Right atrium auricular region (tissue), 2 donors: ENCODE measurements around the gene GDPD5. TPM values are rescaled to one million over a fixed set of nuclear protein-coding genes. Genes with fewer than 3 reads are reported as not detected.

ENCODE experiments used
- DNase-seq: peaks from one replicate; pipeline ENCODE4 v3.0.0-alpha.2; 2019; ENCODE audit warnings: low spot score
- H3K27ac ChIP-seq, 2 donors: fragments of 200-600 bp; sonication (generic); 1 replicate in 1 of 2; 2 replicates in 1 of 2; pipeline ENCODE4 v1.5.1; 2016 to 2019
- H3K27me3 ChIP-seq, 2 donors: fragments of 200-600 bp; sonication (generic); one replicate each; pipeline versions ENCODE4 v1.5.1 to v1.6.0; 2017 to 2019
- H3K36me3 ChIP-seq: fragments of 200-600 bp; sonication (generic); one replicate; pipeline ENCODE4 v1.5.1; 2016
- H3K4me1 ChIP-seq, 2 donors: fragments of 200-600 bp; sonication (generic); one replicate each; pipeline versions ENCODE4 v1.5.1 to v1.6.0; 2017 to 2019
- H3K4me3 ChIP-seq, 2 donors: fragments of 200-600 bp; sonication (generic); 1 replicate in 1 of 2; 2 replicates in 1 of 2; pipeline ENCODE4 v1.5.1; 2017 to 2019; ENCODE audit warnings: mild to moderate bottlenecking in 1 of 2, moderate library complexity in 1 of 2
- H3K9me3 ChIP-seq, 2 donors: fragments of 200-600 bp; sonication (generic); one replicate each; pipeline ENCODE4 v1.5.1; 2019
- total RNA-seq, 2 donors: library from RNA; depleted of rRNA; stranded (reverse); fragments of >200 nt; gene quantifications; one replicate each; pipeline ENCODE4 v1.1.0, GENCODE V29; 2016
- TF ChIP-seq, protein P1 (sequence below), 2 donors: fragments of 200-600 bp; sonication (generic); IDR thresholded peaks; one replicate each; pipeline ENCODE4 v1.5.1; 2019; ENCODE audit warnings: antibody characterized with exemption in 2 of 2

Gene GDPD5
- total RNA-seq, 2 donors from 2014 or later, result 3.5 to 6.1 TPM

- TF ChIP-seq, protein P1, sequence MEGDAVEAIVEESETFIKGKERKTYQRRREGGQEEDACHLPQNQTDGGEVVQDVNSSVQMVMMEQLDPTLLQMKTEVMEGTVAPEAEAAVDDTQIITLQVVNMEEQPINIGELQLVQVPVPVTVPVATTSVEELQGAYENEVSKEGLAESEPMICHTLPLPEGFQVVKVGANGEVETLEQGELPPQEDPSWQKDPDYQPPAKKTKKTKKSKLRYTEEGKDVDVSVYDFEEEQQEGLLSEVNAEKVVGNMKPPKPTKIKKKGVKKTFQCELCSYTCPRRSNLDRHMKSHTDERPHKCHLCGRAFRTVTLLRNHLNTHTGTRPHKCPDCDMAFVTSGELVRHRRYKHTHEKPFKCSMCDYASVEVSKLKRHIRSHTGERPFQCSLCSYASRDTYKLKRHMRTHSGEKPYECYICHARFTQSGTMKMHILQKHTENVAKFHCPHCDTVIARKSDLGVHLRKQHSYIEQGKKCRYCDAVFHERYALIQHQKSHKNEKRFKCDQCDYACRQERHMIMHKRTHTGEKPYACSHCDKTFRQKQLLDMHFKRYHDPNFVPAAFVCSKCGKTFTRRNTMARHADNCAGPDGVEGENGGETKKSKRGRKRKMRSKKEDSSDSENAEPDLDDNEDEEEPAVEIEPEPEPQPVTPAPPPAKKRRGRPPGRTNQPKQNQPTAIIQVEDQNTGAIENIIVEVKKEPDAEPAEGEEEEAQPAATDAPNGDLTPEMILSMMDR (IDR thresholded peaks at IDR 0.05), result no peak
- H3K27ac ChIP-seq, result no peak overlapping the region
- peaks cover 0 to 16% of the 10 kb centered on the region in 2 donors for H3K4me1 ChIP-seq
- H3K9me3 ChIP-seq, result no peaks in the 10 kb centered on the region
- H3K4me3 ChIP-seq, result no peak overlapping the region
- no peaks in the 10 kb centered on the region for H3K27me3 ChIP-seq
- DNase-seq, result no peak
- H3K36me3 ChIP-seq, result no peaks in the 10 kb centered on the region
Observed at GRCh38 chr11:75509020-75509720, 16.6 kb downstream of the GDPD5 start.

- no peak for DNase-seq
- no peaks in the 10 kb centered on the region for H3K27me3 ChIP-seq
- no peak overlapping the region for H3K27ac ChIP-seq
- TF ChIP-seq, protein P1 (IDR thresholded peaks at IDR 0.05), result no peak
- H3K4me3 ChIP-seq, result no peak overlapping the region
- H3K36me3 ChIP-seq, result no peaks in the 10 kb centered on the region
- H3K9me3 ChIP-seq, result no peaks in the 10 kb centered on the region
- peaks cover 0 to 16% of the 10 kb centered on the region in 2 donors for H3K4me1 ChIP-seq
Observed at GRCh38 chr11:75508051-75508561, 17.6 kb downstream of the GDPD5 start.

- no peak for DNase-seq
- TF ChIP-seq, protein P1 (IDR thresholded peaks at IDR 0.05), result no peak
- no peak overlapping the region for H3K4me3 ChIP-seq
- no peak overlapping the region for H3K27ac ChIP-seq
- no peaks in the 10 kb centered on the region for H3K27me3 ChIP-seq
- H3K4me1 ChIP-seq, result peaks cover 0 to 16% of the 10 kb centered on the region in 2 donors
- no peaks in the 10 kb centered on the region for H3K9me3 ChIP-seq
- no peaks in the 10 kb centered on the region for H3K36me3 ChIP-seq
Observed at GRCh38 chr11:75507571-75507970, 18.2 kb downstream of the GDPD5 start.

DNA sequence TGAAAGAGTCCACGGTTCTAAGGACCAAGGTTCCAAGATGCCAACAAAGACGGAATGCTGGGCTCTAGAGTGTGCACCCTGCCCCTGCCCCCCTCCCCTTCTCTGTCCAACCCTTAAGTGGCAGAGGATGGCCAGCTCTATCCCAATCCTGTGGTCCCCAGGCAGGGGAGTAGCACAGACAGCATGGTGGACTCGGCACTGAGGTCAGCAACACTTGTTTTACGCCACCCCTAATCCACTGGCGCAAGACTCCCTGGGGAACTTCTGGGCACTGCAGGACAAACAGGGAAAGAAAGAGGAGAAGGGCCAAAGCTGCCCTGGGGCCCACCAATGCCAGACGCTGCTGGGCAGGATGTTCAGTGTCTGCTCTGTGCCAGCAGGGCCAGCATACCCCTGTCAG, 18.9 kb downstream of the GDPD5 start:
- H3K27me3 ChIP-seq, result no peaks in the 10 kb centered on the region

DNA sequence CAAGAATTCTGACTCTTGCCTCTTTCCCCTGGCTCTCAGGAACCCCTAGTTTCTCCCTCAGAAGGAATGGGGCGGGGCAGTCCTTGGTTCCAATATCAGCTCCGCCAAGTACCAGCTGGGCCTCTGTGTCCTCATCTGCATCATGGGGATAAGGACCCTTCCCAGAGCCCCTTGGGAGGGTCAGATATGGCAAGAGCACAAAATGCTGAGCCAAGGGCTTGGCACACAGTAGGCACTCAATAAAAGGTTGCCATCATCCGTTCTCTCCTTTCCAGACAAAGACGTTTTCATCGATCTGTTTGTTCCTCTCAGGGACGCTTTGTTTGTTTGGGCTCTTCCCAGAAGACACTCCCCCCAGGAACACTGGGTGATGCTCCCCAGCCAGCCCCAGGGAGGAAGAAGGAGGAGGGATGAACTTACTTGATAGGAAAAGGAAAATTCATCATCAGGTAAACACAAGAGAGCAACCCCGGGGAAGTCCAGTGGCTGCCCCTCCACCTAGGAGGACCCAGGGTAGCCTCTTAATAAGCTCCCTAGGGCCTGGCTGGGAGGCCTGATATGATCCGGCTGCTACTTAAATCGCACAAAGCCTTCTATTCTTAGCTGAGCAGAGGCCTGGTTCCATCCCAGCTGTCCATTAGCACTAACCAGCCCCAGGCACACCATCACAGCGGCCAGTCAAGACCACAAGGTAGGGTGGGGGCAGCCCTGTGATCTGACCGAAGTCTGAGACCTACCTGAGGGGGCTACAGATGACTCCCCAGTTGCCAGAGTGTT, 19.6 kb downstream of the GDPD5 start:
- Histone ChIP-seq H3K9me3 (no peaks in the 10 kb centered on the region), H3K36me3 (no peaks in the 10 kb centered on the region), H3K4me3 (no peak overlapping the region), H3K27ac (peak overlapping the region in 1 of 2 donors; percentile 16), H3K27me3 (no peaks in the 10 kb centered on the region), H3K4me1 (peaks cover 0 to 16% of the 10 kb centered on the region in 2 donors)
- TF ChIP-seq, protein P1 (IDR thresholded peaks at IDR 0.05), result no peak
- DNase-seq, result no peak

More for the DNA sequence above, 18.9 kb downstream of the GDPD5 start:
- no peak overlapping the region for H3K4me3 ChIP-seq
- H3K9me3 ChIP-seq, result no peaks in the 10 kb centered on the region
- peaks cover 0 to 16% of the 10 kb centered on the region in 2 donors for H3K4me1 ChIP-seq
- TF ChIP-seq, protein P1 (IDR thresholded peaks at IDR 0.05), result no peak
- no peak for DNase-seq
- H3K27ac ChIP-seq, result no peak overlapping the region
- no peaks in the 10 kb centered on the region for H3K36me3 ChIP-seq
